Stimulated activated naive CD4-positive, alpha-beta T cell treated with Interleukin-2 at 50 U/mL for 16 hours (primary cell): Measurements from ENCODE around the gene LMO1.

Experiments
- DNase-seq: peaks from one replicate; lab custom pipeline; 2025; lab: John Stamatoyannopoulos, UW

The LMO1 gene

DNA sequence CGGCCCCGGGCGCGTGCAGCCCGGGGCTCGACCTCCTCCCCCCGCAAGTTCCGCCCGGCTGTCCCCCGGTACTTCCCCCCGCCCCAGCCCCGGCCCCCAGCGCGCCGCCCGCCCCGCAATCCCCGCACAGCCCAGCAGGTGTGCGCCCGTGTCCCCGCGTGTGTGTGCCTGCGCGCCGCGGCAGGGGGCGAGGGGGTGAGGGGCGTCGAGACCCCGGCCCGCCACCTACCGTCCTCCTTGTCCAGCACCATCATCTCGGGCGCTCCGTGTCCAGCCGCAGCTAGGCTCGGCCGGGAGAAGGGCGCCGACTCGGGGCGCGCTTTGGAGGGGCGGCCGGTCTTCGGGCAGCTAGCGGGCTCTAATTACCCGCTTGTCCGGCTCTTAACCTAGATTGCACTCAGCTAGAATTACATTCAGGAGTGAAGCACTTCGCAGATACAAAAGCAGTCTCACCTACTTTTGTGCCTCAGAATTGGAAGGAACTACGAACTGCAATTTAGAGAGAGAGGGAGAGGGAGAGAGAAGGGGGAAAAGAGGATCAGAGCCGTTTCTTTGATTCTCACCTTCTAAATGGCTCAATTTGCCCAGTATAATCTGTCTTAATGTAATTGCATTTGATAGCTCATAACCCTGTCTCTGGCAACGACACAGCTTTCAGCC is 439 bp downstream of the LMO1 start:
- no peak for DNase-seq

DNA sequence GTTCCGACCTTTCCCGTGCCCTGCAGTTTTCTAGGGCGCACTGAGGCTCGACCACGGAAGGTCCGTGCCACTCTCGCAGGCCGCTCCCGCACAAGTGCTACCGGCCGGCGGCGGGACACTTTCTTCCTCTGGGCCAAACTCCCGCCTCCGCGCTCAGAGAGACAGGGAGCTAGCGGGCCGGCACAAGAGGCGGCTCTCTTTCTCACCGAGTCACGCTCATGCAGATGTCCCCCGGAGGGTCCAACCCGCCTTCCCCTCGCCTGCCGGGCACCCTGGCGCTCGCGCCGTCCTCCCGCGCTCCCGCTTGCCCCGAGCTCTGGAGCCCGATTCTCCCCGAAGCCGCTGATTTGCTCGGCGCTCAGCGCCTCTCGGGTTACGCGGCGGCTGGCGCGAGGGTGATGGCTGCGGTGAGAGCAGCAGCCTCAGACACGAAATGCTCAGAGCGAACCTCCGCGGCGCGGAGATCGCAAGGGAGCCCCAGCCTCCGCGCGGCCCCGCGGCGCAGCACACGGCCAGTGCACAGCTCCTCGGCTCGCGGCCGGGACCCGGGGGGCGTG is 1.0 kb downstream of the LMO1 start:
- DNase-seq = no peak

DNA sequence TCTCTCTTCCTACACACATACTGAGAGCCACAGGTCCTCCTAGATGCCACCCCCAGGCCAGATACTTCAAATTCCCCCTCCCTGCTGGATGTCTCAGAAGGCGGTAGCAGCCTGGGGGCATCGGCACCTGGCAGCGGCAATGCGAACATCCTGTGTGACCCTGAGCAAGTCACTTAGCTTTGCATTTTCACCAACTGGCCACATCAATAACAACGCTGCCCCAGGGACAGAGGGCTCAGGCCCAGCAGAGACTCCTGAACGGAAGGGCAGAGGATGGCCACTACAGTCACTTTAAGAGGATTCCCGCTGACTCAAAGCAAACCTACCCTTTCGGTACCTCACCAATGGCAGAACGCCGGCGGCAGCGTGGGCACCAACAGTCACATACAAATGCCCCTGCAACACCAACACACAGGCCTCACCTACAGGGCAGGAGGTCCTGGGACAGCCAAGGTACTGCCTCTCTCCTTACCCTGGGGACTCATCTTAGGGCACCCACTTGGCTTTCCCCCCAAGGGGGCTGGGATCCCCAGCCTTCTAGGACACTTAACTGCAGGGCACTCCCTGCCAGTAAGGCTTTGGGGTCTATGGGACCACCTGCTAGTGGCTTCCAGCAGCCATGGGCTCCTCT is 1.6 kb downstream of the LMO1 start:
- no peak for DNase-seq

DNA sequence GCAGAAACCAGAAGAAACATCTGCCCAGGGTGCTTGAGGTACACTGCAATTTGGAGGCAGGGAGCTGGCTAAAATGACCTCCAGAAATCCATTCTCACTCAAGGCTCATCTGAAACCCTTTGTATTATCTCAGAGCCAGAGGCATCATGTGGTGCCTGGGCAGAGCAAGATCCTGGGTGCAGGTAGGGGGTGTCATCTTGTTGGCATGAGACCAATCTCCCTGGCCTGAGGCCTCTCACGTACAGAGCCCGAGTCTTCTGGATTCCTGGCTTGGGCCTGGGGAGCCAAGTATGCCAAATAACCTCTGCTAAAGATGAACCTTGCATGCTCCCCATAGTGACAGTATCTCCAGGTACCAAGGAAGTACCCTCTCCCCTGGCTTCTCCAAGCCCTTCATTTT is 2.4 kb downstream of the LMO1 start:
- DNase-seq = no peak

DNA sequence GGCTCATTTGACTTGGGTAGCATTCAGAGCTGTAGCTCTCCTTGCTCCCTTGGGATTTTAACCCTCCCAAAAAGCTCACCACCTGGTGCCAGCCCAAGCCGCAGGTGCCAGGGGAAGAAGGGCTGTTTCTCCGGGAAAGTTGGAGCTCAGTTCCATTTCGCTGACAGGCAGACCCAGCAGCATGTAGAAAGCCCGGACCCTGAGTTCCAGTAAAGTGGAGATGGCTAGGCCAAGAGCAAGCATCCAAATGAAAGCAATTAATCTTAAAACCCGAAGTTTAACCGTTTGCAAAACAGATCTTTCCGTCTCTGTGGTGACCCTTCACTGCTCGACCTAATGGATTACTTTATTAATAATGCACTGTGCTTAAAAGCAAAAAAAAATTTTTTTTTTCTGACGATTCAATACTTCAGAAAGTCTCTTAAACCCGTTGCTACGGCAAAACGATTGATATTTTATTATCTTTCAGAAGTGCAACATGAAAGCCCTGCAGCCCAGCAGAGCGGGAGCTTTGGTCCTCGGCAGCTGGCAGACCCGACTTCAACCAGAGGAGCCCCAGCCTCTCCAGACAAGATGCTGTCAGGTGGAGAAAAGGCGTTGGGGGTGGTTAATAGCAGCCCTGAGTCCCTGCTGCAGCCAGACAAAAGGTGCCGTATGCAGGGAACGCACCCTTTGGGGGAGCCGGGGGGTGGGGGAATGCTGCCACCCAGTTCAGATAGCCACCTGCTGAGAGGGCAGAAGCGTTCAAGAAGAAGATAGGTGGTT is 3.3 kb downstream of the LMO1 start:
- no peak for DNase-seq

DNA sequence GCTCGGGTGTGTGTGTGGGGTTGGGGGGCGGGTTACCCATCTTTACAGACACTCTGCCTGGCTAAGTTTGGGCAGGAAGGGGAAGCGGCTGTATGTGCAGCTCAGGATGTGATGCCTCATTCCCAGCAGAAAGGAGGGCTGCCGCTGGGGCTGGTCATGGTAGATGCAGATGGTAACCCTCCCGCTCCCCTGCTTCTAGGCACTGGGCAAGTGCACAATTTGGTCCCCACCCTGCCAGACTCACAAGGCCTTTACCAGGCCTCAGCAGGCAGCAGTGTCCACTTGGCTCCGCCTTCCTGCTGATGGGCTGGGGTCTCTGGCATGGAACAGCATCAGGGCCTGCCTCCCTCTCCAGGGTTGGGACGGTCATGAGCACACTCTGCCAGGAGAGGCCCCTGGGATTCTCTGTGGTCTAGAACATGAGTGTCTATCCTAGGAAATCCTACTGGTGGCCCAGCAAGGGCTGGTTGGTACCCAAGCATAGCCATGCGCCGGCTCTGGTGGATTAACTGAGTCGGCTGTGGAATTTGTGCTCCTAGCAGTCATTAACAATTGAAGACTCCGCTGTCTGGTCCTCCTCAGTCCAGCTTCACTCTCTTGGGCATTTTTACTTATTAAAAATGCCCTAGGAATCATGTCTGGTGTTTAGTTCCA is 4.2 kb downstream of the LMO1 start:
- no peak for DNase-seq

DNA sequence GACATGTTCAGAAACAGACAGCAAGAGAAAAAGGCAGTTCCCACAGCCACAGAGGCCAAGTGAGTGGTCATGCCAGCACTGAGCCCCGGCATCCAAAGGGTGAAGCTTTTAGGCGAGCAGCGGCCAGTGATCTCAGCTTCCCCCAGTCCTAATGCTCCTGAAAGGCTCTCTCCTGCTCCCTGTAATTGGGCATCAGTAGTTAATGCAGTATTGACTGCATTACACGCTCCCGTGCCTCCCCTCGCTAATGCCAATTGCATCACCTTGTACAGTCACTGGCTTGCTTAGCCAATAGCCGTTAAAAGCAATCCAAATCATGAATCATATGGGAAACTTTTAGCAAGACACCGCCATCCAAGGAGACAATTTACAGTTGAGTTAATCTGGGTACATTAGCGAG is 4.9 kb downstream of the LMO1 start:
- no peak for DNase-seq

DNA sequence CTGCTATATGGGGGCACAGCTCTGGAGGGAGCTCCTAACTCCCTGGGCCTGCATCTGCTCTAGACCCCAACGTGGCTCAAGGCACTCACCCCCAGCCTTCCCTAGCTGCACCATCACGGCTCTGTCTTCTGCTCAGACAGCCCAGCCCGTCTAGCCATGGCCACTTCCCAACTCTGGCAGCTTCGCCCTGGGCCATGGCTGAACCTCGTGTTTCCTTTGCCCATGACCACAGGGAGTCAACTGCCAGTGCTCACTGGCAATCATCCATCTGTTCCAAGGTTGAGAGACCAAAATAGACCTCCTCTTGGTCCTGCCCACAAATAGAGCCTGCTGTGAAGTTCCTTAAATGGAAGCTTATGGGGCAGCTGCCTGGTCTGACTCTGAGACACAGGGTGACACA is 5.4 kb downstream of the LMO1 start:
- DNase-seq = no peak

DNA sequence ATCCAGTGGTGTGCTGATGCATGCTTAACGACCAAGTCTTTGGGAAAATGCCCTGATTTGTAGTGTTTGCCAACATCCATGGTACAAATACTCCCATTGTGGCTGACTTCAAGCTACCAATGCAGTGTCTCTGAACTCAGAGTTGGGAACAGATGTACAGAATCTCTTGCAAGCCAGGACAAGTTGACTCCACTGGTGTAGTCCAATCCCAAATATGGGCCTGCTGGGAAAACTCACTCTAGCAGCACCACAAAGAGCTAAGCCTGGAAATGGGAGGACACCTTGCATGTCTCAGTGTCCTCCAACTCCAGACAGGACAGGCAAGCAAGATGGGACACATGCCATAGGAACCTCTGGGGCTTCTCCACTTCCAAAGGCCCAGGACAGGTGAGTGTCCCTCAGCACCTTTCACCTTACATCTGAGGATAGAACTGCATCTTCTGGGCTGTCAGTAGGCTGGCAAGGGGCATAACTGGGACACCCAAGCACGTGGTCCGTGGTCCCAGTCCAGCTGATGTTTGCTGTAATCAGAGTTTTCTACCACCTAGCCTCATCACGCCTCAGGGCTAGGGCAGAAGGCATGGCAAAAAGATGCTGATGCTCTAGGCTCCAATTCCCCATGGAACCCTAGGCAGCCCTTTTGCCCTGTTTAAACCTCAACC is 6.5 kb downstream of the LMO1 start:
- no peak for DNase-seq

DNA sequence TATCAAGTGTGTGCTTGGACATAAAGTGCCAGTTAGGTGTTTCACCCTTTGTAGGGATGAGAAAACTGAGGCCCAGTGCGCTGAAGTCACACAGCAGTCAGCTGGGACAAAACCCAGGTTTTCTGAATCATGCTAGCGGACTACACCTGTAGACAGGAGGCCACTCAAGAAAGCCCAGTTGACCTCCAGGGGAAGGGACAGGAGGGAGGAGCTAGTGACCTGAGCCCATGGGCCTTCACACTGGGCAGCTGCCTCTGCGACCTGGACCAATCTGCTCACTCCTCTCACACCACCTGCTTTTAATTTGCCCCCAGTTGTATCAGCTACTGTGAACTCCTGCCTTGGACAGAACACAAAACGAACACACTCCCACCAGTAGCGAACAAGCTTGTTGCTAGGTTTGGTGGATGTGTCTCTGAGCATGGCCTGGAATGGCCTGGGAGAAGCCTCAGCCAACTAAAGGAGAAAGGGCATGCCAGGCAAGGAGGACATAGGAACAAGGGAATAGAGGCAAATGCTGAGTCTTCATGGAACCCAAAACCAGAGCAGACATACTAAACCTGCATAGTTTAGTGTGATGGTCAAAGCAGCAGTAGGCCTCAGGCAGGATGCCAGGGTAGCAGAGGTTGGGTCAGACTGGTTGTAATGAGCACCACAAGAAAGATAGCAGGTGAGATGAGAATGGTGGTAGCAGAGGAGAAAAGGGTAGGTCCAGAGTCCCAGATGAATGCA is 7.2 kb downstream of the LMO1 start:
- DNase-seq = no peak

DNA sequence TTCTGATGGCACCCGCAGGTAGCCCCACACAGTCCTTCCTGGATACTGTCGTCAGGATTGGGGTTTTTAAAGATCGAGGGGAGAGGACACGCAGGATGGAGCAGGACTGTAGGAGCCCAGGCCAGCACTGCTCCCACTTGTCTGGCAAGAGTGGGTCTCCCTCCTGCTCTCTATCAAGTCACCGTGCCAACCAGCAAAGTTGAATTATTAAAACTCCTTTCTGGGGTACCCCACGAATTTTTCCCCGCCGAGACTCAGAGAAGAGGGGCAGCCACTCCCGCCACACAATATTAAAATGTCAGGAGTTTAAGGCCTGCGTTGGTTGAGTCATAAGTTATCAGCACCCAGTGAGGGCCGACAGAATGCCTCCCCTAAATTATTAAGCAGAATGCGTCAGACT is 10.1 kb downstream of the LMO1 start:
- no peak for DNase-seq

DNA sequence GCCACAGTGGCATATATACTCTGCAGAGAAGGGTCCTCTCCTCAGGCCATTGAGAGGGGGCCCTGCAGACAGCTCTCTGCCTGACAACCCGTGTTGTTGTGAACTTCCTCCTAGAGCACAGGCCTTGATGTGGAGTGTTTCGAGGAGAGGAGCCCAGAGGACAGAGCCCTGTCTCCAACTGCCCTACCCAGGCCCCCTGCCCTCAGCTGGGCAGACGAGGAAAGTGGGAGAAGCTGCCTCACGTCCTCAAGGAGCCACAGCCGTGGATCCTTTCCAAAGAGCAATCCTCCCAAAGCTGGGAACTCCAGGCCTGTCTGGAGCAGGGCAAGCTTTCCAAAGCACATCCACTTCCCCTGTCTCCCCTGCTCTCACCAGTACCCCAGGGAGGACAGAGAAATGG is 10.7 kb downstream of the LMO1 start:
- DNase-seq = no peak

DNA sequence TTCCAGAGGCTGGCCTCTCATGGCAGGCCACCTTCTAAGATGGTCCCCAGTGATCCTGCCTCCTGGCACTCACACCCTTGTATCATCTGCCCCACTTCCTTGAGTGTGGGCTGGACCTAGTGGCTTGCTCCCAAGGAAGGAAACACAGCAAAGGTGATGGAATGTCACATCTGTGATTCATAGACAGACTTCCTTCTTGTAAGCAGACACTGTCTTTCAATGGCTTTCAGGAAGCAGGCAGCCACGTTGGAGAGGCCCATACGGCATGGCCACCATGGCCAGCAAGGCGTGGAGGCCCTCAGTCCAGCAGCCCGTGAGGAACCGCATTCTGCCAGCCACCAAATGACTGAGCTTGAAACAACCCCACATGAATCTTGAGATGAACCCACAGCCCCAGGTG is 11.3 kb downstream of the LMO1 start:
- DNase-seq = no peak

DNA sequence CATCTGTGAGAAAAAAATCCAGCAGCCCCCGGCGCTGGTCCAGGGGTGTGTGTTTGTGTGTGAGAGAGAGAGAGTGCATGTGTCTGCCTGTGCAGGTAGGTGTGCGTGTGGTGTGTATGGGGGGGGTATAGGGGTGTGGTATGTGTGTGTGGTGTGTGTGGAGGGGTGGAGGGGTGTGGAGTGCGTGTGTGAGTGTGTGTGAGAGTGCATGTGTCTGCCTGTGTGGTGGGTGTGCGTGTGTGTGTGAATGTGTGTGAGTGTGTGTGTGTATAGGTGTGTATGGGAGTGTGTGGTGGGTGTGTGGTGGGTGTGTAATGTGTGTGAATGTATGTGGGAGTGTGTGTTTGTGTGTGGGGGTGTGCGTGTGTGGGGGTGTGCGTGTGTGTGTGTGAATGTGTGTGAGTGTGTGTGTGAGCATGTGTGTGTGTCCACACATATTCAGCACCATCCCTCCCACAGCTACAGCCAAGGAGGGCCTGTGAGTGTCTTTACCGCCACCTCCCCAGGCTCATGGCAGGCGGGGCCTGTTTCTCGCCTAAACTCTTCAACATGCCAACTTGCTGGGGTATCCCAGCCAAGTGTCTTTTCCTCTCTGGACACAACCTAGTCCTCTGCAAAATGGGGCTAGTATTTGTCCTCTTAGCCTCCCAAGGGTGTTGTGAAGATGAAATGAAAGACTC is 11.9 kb downstream of the LMO1 start:
- no peak for DNase-seq

DNA sequence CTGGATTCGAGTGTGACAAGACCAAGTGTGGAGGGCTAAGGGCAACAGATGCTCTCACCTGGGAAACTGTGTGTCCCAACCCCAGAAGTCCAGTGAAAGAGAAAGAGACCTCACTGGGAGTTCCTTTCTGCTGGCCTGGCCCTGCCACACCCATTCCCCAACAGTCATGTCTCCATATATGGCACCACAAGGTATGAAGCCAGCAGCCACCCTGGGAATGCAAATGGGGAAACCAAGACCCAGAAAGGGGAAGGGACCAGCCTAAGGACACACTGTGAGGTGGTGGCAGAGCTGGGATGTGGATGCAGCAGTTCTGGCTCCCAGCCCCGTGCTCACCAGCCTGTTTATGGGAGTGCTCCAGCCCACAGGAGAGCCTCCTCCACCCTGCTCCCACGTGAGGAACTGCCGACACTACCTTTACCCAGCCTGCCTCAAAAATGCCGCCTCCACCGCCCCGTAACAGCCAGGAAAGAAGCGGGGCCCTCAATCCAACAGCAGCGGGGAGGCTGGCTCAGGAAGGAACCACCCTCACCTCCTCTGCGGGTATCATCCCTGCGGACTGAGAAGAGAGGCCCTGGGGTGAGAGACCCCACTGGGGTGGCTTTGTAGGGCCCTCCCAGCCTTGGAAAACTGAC is 12.6 kb downstream of the LMO1 start:
- no peak for DNase-seq

DNA sequence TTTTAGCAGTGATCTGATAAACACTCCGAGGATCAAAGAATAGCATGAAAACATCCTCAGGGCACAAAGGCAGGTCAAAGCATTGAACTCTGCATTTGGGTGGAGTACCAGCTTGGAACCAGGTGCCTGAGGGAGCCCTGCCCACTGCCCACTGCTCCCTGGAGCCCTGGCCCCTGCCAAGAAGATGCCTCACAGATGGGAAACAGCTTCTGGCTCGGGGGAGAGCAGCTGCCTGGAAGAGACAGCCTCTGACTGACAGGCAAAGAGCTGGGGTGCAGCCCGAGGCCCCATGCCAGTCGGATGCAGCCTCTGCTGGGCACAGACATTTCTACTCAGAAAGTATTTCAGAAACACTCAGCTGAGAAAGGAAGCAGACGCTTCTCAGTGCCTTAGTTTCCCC is 13.2 kb downstream of the LMO1 start:
- no peak for DNase-seq

DNA sequence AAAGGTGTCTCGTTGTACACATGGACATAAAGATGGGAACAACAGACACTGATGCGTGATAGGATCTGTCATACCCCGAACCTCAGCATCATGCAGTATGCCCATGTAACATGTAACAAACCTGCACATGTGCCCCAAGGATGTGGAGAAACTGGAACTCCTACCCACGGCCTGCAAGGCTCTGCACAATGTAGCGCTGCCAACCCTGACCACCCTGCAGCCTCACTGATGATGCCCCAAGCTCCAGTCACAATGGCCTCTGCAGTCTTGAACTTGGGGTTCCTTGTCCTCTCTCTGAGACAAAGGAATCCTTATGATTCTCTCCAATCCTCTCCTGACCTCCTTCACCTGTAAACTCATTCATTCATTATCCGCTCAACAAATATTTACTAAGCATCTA is 14.2 kb downstream of the LMO1 start:
- no peak for DNase-seq

DNA sequence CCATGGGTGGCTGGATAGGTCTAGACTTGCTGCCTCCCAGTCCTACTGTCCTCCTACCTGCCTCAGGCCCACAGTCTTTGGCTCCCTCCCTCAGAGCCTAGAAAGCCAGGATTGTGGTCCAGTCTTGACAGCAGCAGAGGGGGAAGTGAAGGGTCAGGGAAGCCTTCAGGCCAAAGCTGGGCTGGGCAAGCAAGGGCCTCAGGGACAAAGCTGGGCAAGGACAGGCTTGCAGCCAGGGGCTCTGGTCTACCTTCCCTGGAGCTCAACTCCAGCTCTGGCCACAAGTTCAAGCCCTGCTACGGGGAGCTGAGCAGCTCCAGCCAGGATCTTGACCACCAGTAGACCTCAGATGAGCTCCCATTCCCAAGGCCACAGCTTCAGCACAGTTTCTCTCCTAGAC is 14.9 kb downstream of the LMO1 start:
- no peak for DNase-seq

DNA sequence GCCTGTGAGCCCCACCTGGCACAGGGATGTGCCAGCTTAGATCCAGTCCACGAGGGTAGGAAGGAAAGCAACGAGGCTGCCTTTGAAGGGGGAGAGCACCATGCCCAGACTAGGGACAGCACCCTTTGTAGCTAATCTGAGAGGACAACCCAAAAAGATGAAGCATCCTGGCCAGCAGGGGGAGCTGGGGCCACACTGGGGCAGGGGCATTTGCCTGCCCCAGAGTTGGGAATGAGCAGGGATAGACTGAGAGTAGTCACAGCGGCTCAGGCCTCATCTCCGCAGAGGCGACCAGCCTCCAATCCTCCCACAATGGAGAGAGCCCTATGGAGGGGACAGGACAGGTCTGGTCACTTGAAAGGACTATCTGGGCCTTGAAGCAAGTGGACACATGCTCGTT is 16.4 kb downstream of the LMO1 start:
- no peak for DNase-seq

DNA sequence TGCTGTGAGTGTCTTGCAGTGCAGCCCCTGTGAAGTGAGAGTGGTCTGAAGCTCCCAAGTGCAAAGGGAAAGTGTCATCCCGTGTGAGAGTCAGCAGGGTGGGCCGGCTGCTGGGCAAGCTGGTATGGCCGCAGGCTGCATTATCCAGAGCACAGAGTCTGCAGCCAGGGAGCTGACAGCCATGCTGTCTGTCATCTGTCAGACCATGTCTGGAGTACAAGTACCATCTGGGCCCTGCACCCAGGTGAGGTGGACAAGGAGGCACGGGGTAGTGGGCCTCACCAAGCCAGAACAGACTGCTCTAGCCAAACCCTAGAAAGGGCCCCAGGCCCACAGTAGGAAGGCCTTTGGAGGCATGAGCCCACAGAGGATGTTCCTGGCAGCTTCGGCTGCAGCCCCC is 20.2 kb downstream of the LMO1 start:
- DNase-seq = no peak
